ENCODE measurements around the gene GEMIN4. TPM values are rescaled to one million over a fixed set of nuclear protein-coding genes. Genes with fewer than 3 reads are reported as not detected.

GEMIN4 gene
- total and polyA plus RNA-seq, 2 experiments from 2014 or later: 23.7 to 24.8 TPM

DNA sequence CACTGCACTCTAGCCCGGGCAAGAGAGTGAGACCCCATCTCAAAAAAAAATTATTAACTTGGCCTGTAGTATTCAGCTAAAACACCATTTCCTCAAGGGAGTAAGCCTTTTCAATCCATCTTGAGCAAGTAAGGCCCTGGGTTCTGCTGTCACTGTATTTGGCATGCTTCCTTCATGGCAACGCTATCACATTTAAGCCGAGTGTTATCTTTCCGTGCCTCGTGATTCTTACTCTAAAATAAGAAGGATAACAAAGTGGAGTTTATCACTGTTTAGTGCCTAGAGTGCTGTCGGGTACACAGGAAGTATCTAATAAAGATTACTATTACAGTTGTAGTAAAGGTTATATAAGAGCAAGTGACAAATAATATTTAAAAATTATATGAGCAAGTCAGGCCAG, 46.2 kb downstream of the GEMIN4 start:
- H3K4me1 ChIP-seq (ENCODE audit: low read depth): peaks cover 48% of the 10 kb centered on the region
- H3K4me3 ChIP-seq: no peak overlapping the region
- DNase-seq (ENCODE audit: low read depth in 1 of 2, low spot score in 1 of 2): peak in 1 of 2 donors; percentile 56
- H3K27me3 ChIP-seq: no peaks in the 10 kb centered on the region
- H3K36me3 ChIP-seq: peaks cover 5% of the 10 kb centered on the region
- H3K27ac ChIP-seq: peak overlapping the region; percentile 92
- no peaks in the 10 kb centered on the region for H3K9me3 ChIP-seq (ENCODE audit: low read depth)
- TF ChIP-seq, protein P1, sequence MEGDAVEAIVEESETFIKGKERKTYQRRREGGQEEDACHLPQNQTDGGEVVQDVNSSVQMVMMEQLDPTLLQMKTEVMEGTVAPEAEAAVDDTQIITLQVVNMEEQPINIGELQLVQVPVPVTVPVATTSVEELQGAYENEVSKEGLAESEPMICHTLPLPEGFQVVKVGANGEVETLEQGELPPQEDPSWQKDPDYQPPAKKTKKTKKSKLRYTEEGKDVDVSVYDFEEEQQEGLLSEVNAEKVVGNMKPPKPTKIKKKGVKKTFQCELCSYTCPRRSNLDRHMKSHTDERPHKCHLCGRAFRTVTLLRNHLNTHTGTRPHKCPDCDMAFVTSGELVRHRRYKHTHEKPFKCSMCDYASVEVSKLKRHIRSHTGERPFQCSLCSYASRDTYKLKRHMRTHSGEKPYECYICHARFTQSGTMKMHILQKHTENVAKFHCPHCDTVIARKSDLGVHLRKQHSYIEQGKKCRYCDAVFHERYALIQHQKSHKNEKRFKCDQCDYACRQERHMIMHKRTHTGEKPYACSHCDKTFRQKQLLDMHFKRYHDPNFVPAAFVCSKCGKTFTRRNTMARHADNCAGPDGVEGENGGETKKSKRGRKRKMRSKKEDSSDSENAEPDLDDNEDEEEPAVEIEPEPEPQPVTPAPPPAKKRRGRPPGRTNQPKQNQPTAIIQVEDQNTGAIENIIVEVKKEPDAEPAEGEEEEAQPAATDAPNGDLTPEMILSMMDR (IDR thresholded peaks at IDR 0.05; ENCODE audit: low read depth, low read length): no peak

DNA sequence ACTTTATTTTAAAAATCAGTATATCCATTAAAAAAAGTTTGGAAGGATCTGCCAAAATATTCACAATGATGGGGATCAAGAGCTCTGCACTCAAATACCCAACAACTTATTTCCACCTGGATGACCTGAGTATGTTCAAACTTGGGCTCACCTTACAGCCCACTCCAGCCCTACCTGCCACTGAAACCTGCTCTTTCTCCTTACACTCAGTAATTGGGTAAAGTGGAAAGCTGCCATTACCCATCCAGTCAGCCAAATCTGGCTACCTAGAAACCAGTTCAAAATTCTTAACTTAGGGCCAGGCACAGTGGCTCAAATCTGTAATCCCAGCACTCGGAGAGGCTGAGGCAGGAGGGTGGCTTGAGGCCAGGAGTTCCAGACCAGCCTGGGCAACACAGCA, 47.1 kb downstream of the GEMIN4 start:
- Histone ChIP-seq H3K27me3 (no peaks in the 10 kb centered on the region), H3K4me3 (no peak overlapping the region), H3K4me1 (ENCODE audit: low read depth) (peaks cover 48% of the 10 kb centered on the region), H3K9me3 (ENCODE audit: low read depth) (no peaks in the 10 kb centered on the region), H3K27ac (peak overlapping the region; percentile 92), H3K36me3 (peaks cover 2% of the 10 kb centered on the region)
- TF ChIP-seq, protein P1 (IDR thresholded peaks at IDR 0.05; ENCODE audit: low read depth, low read length): no peak
- no peak for DNase-seq (ENCODE audit: low read depth in 1 of 2, low spot score in 1 of 2)

DNA sequence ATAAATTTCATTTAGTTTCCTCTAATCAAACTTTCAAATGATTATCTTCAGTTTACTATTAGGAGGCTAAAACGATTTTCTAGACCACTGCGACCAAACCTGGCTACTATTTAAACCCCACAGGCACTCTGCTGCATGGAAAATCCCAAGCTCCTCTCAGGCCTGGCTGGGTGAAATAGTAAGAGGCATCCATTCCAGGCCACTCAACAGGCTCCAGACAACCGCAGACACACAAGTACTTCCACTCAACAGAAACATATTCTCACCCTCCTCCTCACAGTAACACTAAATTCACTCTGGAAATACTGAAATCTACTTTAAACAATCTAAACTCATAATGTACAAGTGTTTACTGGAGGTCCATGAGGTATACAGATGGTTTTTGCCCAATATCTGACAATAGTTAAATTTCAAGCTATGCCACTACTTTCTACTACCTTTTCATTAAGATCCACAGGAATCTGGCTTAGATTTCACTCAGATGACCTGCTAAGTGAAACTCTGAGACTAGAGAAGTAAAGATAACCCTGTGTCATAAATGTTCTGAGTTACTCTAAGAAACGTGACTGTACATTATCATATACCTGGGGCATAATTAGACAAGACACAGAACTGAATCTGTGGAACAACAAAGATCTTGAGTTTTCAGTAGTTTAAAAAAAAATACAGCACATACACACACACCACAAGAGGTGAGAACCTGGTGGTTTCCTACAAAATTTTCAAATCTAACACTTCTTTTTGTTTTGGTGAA, 47.8 kb downstream of the GEMIN4 start:
- no peaks in the 10 kb centered on the region for H3K27me3 ChIP-seq
- no peak overlapping the region for H3K4me3 ChIP-seq
- peak in 1 of 2 donors; percentile 81 for DNase-seq (ENCODE audit: low read depth in 1 of 2, low spot score in 1 of 2)
- peaks cover 53% of the 10 kb centered on the region for H3K4me1 ChIP-seq (ENCODE audit: low read depth)
- peak overlapping the region; percentile 92 for H3K27ac ChIP-seq
- H3K9me3 ChIP-seq (ENCODE audit: low read depth): no peaks in the 10 kb centered on the region
- TF ChIP-seq, protein P1 (IDR thresholded peaks at IDR 0.05; ENCODE audit: low read depth, low read length): no peak
- H3K36me3 ChIP-seq: no peaks in the 10 kb centered on the region

DNA sequence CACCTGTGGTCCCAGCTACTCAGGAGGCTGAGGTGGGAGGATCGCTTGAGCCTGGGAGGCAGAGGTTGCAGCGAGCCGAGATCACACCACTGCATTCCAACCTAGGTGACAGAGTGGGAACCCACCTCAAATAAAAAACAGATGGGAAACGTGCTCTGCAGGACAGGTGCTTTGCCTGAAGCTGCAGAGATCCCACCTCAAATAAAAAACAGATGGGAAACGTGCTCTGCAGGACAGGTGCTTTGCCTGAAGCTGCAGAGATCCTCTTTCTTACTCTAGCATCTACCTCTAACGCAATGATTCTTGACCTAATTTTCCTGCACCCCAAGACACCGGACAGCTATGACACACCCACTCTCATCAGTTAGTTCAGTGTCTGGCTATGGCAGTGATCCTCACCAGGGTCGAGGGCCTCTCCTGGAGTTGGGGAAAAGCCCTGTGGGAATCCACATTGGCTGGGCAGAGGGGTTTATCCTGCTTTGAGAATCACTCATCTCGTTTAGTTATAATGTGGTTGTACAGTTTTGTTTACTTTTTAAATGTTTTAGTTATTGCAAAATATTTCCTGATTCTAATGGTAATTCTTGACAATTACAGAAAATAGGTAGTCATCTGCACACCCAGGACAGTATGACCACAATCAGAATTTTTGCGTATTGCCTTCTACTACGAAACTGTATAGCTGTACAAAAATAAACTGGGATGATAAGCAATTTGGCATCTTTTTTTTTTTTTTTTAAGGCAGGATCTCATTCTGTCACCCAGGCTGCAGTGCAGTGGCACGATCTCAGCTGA, 48.8 kb downstream of the GEMIN4 start:
- H3K4me3 ChIP-seq: no peak overlapping the region
- H3K27ac ChIP-seq: peak overlapping the region; percentile 92
- no peak for DNase-seq (ENCODE audit: low read depth in 1 of 2, low spot score in 1 of 2)
- peaks cover 48% of the 10 kb centered on the region for H3K4me1 ChIP-seq (ENCODE audit: low read depth)
- no peaks in the 10 kb centered on the region for H3K27me3 ChIP-seq
- TF ChIP-seq, protein P1 (IDR thresholded peaks at IDR 0.05; ENCODE audit: low read depth, low read length): no peak
- no peaks in the 10 kb centered on the region for H3K9me3 ChIP-seq (ENCODE audit: low read depth)
- H3K36me3 ChIP-seq: no peaks in the 10 kb centered on the region

DNA sequence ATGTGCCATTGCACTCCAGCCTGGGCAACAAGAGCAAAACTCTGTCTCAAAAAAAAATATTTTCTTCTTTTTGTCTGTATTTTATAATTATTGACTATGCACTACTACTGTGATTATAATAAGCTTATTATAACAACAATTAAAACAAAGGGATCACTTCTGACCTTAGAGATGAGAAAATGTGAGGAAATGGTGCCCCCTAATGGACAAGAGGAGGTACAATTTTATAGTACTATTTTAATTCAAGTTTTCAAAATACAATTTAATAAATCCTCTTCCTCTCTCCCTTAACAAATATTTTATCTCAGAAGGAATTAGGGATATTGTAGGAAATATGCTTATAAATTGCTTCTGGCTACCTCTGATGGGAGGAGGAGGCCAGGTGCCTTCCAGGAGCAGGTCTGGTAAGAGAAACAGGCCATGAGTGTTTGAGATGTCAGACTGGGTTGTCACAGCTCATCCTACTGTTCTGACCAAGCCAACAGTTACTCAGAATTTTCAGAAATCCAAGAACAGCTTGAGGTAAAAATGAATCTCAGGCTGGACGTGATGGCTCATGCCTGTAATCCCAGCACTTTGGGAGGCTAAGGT, 51.5 kb downstream of the GEMIN4 start:
- peak; percentile 46 to 61 for DNase-seq (ENCODE audit: low read depth in 1 of 2, low spot score in 1 of 2)
- Histone ChIP-seq H3K4me1 (ENCODE audit: low read depth) (peaks cover 38% of the 10 kb centered on the region), H3K27me3 (no peaks in the 10 kb centered on the region), H3K9me3 (ENCODE audit: low read depth) (no peaks in the 10 kb centered on the region), H3K27ac (no peak overlapping the region), H3K36me3 (peaks cover 4% of the 10 kb centered on the region), H3K4me3 (no peak overlapping the region)
- TF ChIP-seq, protein P1 (IDR thresholded peaks at IDR 0.05; ENCODE audit: low read depth, low read length): peak; percentile 53

All from cardiac muscle cell (in vitro differentiated cells and primary cell).